Fibroblast of villous mesenchyme (primary cell): ENCODE results near the gene ITGA5. TPM values are rescaled to one million over a fixed set of nuclear protein-coding genes. Genes with fewer than 3 reads are reported as not detected.

Experiments used
- DNase-seq: peaks from one replicate; pipeline ENCODE4 v3.0.0-alpha.2; 2010; ENCODE audit warnings: low read depth
- H3K4me3 ChIP-seq: 2 replicates; pipeline ENCODE4 v1.5.1; 2011; ENCODE audit warnings: low read depth, mild to moderate bottlenecking, low read length
- total RNA-seq: library from RNA; depleted of rRNA; stranded (reverse); fragments of >200 nt; gene quantifications from 2 replicates; pipeline ENCODE4 v1.2.3, GENCODE V29; 2012
- TF ChIP-seq, protein P1 (sequence below): IDR thresholded peaks from 2 replicates; pipeline ENCODE4 v1.5.1; 2012; ENCODE audit warnings: low read depth, mild to moderate bottlenecking, low read length; ENCODE audit not compliant: insufficient read depth

Gene ITGA5
- total RNA-seq, 1 donor, result 431 TPM

DNA sequence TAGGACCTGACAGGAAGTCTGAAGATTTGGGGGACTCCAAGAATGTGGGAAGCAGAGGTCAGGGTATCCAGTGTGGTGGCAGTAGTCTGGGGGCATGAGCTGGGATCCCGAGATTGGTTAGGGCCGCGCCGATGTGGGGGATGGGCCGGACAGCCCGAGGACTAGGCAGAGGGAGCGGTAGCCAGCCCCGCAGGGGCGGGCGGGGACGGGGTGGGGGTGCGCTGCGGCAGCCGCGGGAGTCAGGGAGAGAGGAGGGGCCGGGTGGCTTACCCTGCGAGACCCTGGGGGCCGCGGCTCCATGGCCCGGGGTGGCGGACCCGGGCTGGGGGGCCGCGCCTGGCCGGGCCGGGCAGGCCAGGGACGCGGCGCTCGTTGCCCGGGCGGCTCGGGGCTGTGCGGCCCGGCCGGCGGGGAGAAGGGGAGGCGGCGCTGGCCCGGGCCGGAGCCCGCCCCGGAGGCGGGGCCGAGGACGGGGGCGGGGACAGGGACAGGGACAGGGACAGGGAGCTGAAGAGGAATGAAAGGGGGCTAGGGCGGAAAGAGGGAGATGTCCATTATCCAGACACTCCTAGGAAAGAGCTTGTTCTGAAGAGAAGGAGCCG lies 40.2 kb downstream of the ITGA5 start:
- TF ChIP-seq, protein P1, sequence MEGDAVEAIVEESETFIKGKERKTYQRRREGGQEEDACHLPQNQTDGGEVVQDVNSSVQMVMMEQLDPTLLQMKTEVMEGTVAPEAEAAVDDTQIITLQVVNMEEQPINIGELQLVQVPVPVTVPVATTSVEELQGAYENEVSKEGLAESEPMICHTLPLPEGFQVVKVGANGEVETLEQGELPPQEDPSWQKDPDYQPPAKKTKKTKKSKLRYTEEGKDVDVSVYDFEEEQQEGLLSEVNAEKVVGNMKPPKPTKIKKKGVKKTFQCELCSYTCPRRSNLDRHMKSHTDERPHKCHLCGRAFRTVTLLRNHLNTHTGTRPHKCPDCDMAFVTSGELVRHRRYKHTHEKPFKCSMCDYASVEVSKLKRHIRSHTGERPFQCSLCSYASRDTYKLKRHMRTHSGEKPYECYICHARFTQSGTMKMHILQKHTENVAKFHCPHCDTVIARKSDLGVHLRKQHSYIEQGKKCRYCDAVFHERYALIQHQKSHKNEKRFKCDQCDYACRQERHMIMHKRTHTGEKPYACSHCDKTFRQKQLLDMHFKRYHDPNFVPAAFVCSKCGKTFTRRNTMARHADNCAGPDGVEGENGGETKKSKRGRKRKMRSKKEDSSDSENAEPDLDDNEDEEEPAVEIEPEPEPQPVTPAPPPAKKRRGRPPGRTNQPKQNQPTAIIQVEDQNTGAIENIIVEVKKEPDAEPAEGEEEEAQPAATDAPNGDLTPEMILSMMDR, result no peak
- H3K4me3 ChIP-seq, result peak overlapping the region; percentile 67
- DNase-seq, result no peak

DNA sequence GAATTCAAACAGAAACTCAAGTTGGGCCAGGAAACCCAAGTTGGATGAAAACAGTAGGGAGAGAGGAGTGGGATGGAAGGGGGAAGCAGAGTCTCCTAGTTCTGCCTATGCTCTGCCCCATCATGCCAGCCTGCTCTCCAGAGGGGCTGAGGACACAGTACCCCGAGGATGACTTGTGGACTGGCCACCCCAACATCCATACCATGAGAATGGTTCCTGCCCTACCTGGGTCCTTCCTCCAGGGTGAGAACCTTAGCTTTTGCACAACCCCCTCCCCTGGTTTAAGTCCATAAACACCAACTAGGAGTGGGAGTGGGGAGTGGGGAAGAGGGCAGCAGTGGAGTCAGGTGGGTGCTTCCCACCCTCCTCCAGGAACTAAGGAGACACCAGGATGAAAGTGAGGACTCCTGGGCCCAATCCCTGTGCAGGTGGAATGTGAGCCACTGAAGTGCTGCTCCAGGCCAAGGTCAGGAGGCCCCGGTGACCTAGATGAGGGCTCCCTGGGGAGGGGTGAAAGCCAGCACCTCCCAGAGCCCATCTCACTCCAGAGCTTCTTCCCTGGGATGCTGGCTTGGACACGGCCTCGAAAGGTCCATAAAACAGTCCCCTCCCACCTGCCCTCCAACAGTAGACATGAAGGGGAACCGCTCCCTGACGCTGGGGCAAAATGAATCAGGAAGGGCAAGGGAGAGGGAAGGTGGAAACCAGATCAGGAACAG lies 41.1 kb downstream of the ITGA5 start:
- peak overlapping the region; percentile 67 for H3K4me3 ChIP-seq
- TF ChIP-seq, protein P1, result no peak
- no peak for DNase-seq

DNA sequence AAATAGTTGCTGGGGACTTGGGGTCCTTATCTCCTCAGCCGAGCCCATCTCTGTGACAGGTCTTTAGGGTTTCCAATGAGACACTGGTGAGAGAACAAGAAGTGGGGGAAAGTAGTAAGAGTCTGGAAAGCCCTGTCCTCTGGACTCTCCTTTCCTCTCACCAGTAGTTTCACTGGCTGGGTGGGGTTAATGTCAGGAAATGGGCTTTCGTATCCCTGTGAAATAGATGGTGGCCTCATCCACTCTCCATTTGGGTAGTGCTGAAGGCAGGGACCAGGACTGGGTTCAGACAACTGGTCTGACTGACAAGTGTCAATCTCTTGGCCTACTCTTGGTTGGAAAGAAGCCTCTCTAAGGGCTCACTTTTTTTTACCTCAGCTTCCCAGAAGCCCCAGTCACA lies 42.1 kb downstream of the ITGA5 start:
- no peak overlapping the region for H3K4me3 ChIP-seq
- TF ChIP-seq, protein P1, result no peak
- no peak for DNase-seq

DNA sequence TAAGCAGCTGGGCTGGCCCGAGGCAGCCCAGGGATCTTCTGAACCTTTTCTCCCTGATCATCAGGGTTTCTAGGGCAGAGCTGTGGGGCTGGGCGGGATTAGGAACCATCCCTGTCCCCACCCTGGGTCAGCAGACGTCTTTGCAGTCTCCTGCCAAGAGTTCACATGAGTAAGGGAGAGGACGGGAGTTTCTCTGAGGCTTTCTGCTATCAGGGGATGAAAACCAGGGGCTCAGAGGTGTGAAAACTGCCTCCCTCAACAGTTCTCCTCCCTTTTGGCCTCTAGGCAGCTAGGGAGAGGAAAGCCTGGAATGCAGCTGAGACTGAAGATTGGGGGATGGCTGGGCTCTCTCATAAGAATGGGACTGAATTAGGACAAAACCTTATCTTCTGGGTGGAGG lies 42.5 kb downstream of the ITGA5 start:
- H3K4me3 ChIP-seq, result no peak overlapping the region
- peak; percentile 48 for DNase-seq
- TF ChIP-seq, protein P1, result no peak

DNA sequence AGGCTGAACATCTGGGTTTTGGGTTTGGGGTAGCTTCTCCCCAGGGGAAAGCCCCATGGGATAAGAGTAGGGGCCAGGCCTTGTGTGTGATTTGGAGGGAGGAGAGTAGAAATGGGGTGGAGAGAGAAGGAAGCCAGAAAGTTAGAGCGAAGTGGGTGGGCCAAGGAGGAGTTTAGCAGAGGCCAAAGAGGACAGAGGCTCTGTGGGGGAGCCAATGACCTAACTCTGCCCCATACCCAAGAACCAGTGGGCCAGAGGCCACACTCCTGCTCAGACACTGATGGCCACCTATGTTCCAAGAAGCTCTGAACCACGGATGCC lies 43.8 kb downstream of the ITGA5 start:
- H3K4me3 ChIP-seq, result no peak overlapping the region
- TF ChIP-seq, protein P1, result no peak

DNA sequence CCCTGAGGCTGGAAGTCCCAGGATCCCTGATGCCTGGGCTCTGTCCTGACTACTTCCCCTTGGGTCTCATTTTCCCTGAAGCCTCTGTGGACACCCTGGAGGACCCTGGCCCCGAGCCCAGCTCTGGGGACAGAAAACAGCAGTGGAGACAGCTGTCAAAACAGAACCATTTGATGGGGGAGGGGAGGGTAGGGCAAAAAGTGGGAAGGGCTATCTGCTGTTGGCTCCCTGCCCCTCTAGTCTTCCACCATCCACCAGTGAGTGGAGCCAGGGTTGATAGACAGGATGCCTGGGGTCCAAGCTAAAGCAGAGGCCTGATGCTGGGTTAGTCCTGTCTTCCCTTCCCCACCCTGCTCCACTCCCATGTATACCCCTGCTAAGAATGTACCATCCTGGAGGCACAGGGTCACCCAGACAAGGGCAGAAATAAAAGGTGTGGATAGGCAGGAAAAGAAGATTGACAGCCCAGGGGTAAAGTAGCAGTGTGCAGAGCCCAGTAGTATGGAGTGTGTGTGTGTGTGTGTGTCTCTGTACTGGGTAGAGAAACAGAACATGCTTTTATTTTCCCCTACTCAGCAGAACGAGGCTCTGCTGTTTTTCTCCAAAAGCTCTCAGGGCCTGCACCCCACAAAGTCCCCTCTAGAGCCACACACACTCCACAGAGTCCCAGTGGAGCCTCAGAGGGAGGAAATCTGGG lies 44.4 kb downstream of the ITGA5 start:
- TF ChIP-seq, protein P1, result no peak
- no peak overlapping the region for H3K4me3 ChIP-seq
- DNase-seq, result no peak

More for the DNA sequence above, 43.8 kb downstream of the ITGA5 start:
- no peak for DNase-seq
